OCI-LY7 (cell line): ENCODE results near the gene GRK4.
"Not testable (repeated sequence)": the region's sequence is repeated elsewhere in the genome, so short reads cannot be mapped to it uniquely, and the experiment has no call there.

Experiments
- EZH2phosphoT487 ChIP-seq: fragments of 200-600 bp; sonication (generic); IDR thresholded peaks from 2 replicates; pipeline ENCODE4 v1.6.1; 2018; ENCODE audit warnings: low read depth, borderline replicate concordance, mild to moderate bottlenecking, mixed run types, antibody characterized with exemption, low read length, moderate library complexity, mixed read lengths
- TF ChIP-seq, protein P1 (sequence below): fragments of 200-600 bp; sonication (generic); conservative IDR thresholded peaks from 2 replicates; pipeline ENCODE4 v1.5.1; 2014; ENCODE audit warnings: mild to moderate bottlenecking, antibody characterized with exemption, low read length, moderate library complexity, mixed read lengths

GRCh38 chr4:2916696-2917095 is 46.7 kb upstream of the GRK4 start:
- TF ChIP-seq, protein P1, sequence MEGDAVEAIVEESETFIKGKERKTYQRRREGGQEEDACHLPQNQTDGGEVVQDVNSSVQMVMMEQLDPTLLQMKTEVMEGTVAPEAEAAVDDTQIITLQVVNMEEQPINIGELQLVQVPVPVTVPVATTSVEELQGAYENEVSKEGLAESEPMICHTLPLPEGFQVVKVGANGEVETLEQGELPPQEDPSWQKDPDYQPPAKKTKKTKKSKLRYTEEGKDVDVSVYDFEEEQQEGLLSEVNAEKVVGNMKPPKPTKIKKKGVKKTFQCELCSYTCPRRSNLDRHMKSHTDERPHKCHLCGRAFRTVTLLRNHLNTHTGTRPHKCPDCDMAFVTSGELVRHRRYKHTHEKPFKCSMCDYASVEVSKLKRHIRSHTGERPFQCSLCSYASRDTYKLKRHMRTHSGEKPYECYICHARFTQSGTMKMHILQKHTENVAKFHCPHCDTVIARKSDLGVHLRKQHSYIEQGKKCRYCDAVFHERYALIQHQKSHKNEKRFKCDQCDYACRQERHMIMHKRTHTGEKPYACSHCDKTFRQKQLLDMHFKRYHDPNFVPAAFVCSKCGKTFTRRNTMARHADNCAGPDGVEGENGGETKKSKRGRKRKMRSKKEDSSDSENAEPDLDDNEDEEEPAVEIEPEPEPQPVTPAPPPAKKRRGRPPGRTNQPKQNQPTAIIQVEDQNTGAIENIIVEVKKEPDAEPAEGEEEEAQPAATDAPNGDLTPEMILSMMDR, result not testable (repeated sequence)
- not testable (repeated sequence) for TF ChIP-seq EZH2phosphoT487
